HG03469 (cell line): ENCODE results near the gene MYH14.
"Not testable (repeated sequence)": the region's sequence is repeated elsewhere in the genome, so short reads cannot be mapped to it uniquely, and the experiment has no call there.

Source experiments
- ATAC-seq: cut with Tn5 transposase; IDR thresholded peaks from one replicate; pipeline ENCODE4 v1.9.1; 2021; ENCODE audit warnings: mild to moderate bottlenecking, moderate library complexity, moderate number of reproducible peaks; ENCODE audit not compliant: unreplicated experiment

The MYH14 gene

GRCh38 chr19:50223439-50223716 is 20.0 kb downstream of the MYH14 start:
- ATAC-seq, result no peak

GRCh38 chr19:50224986-50225747 is 21.7 kb downstream of the MYH14 start:
- no peak for ATAC-seq

- no peak for ATAC-seq
Observed at GRCh38 chr19:50226536-50226935, 23.1 kb downstream of the MYH14 start.

DNA sequence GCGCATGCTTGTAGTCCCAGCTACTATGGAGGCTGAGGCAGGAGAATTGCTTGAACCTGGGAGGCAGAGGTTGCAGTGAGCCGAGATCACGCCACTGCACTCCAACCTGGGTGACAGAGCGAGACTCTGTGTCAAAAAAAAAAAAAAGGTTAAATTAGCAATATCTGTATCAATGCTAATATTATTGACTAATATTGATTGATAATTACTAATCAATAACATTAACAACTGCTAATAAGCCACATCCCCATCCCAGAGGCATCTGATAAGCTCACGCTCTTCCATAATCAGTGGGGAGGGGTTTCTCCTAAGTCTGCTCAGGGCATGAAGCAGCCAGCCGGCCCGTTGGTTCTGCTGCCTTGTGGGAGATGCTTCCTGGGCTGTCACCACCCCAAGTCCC is 24.7 kb downstream of the MYH14 start:
- not testable (repeated sequence) for ATAC-seq

- no peak for ATAC-seq
Observed at GRCh38 chr19:50230379-50231351, 27.2 kb downstream of the MYH14 start.

- ATAC-seq, result not testable (repeated sequence)
Observed at GRCh38 chr19:50231417-50231816, 28.0 kb downstream of the MYH14 start.

GRCh38 chr19:50231821-50232220 is 28.4 kb downstream of the MYH14 start:
- no peak for ATAC-seq

- ATAC-seq, result no peak
Observed at GRCh38 chr19:50232600-50232999, 29.2 kb downstream of the MYH14 start.

GRCh38 chr19:50233308-50233910 is 30.0 kb downstream of the MYH14 start:
- ATAC-seq, result no peak

DNA sequence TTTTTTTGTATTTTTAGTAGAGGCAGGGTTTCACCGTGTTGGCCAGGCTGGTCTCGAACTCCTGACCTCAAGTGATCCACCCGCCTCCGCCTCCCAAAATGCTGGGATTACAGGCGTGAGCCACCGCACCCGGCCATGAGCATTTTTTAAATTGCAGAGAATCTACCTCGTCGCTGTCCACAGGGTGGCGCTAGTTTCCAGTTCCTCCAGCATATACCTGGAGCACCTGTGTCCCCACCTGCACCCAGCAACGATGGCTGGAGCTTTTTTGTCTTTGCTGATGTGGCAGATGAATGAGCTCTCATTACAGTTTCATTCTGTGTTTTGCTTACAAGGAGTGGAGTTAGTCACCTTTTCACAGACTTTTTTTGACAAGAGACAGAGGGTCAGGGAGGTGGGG is 34.1 kb downstream of the MYH14 start:
- ATAC-seq, result not testable (repeated sequence)

DNA sequence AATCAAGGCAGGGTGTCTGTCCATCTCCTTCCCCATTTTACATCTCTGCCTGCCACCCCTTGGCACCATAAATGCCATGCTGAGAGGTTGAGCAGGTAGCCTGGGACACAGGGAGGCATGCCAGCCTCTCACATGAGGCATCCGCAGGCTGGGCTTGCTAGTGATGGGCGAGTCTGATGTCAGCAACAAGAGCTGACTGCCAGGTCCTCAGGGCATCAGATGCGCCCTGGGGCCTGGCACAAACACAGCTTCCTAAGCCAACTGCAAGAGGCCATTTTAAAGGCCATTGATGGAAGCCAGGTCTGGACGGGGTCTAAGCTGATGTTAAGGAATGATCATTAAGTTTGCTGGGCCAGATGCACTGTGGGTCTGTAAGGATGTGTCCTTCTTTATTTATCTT is 34.6 kb downstream of the MYH14 start:
- ATAC-seq, result no peak

- no peak for ATAC-seq
Observed at GRCh38 chr19:50239921-50240590, 36.6 kb downstream of the MYH14 start.

DNA sequence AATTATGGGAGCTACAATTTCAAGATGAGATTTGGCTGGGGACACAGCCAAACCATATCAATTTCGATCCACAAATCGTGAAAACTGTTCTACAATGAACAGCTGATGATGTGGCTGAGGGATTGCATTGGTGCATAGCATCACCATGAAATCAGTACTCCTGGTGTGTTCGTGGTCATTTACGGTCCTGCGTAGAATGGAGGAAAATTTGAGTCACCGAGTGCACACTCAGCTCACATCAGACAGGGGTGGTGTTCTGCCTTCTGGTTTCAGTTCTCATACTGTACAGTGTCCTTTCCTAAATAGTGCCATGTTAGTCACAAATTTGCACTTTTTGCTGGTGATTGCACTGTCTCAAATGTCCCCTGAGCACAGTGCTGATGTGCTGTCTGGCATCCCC is 39.2 kb downstream of the MYH14 start:
- no peak for ATAC-seq

- no peak for ATAC-seq
Observed at GRCh38 chr19:50244695-50245094, 41.3 kb downstream of the MYH14 start.

GRCh38 chr19:50248413-50248812 is 45.0 kb downstream of the MYH14 start:
- no peak for ATAC-seq

- ATAC-seq, result no peak
Observed at GRCh38 chr19:50248826-50249225, 45.4 kb downstream of the MYH14 start.

- no peak for ATAC-seq
Observed at GRCh38 chr19:50249636-50250035, 46.2 kb downstream of the MYH14 start.

- no peak for ATAC-seq
Observed at GRCh38 chr19:50250450-50251136, 47.2 kb downstream of the MYH14 start.

DNA sequence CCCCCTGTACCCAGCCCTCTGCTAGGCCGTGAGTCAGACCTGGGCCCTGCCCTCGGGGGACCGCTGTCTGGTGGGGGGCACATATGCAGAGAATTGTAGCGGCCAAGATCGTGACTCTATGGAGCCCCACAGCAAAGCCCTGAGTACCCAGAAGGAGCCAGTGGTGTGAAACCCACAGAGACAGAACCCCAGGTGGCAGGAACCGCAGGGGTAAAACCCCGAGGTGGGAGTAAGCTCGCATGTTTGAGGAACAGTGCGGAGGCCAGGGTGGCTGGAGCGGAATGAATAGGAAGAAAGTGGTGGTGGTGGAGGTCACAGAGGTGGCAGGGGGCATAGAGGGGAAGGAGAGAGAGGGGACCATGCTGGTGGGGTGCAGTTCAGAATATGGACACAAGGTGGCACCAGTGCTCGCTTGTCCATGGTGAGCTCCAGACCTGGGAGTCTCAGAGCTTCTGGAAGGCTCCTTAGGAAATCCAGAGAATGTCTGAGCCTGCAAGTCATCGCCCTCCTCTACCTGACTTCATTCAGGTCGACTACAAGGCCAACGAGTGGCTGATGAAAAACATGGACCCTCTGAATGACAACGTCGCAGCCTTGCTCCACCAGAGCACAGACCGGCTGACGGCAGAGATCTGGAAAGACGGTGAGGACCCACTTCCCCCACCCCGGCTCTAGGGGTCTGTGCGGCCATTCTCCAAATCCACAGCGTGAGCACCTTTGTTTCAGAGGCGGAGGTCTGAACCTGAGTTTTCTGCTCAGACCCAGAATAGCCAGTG is 48.9 kb downstream of the MYH14 start:
- no peak for ATAC-seq

DNA sequence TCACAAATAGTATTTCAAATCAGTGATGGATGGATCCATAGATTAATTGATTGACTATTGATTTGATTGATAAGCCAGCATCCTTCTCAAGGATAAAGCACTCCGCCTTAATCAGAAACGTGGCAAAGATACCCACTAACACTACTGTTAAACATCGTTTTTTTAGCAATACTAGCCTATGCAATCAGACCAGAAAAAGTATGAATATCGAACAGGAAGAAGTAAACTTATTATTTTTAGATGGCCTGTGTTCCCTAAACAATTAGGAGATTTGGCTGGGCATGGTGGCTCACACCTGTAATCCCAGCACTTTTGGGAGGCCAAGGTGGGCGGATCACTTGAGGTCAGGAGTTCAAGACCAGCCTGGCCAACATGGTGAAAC is 49.5 kb downstream of the MYH14 start:
- ATAC-seq, result no peak
